HEK293 (cell line): ENCODE data around the gene EIF4B.

Source experiments
- CTCF ChIP-seq: fragments of 450-650 bp; formaldehyde crosslinking; IDR thresholded peaks from 2 replicates; pipeline ENCODE4 v1.5.1; 2016; ENCODE audit warnings: missing biosample characterization, missing genetic modification characterization
- HOXA7 ChIP-seq: sonication (generic); formaldehyde crosslinking; IDR thresholded peaks from 2 replicates; pipeline ENCODE4 v1.8.1; 2022; ENCODE audit warnings: missing genetic modification reagents, borderline replicate concordance
- RBAK ChIP-seq: fragments of 450-650 bp; formaldehyde crosslinking; IDR thresholded peaks from 2 replicates; pipeline ENCODE4 v1.5.1; 2016; ENCODE audit warnings: missing biosample characterization, missing genetic modification characterization
- REST ChIP-seq: fragments of 450-650 bp; formaldehyde crosslinking; IDR thresholded peaks from 2 replicates; pipeline ENCODE4 v1.5.1; 2016; ENCODE audit warnings: missing biosample characterization, missing genetic modification characterization
- SP2 ChIP-seq: fragments of 450-650 bp; formaldehyde crosslinking; IDR thresholded peaks from 2 replicates; pipeline ENCODE4 v1.5.1; 2016; ENCODE audit warnings: missing biosample characterization, missing genetic modification characterization
- YY1 ChIP-seq: fragments of 450-650 bp; formaldehyde crosslinking; IDR thresholded peaks from 2 replicates; pipeline ENCODE4 v1.5.1; 2018; ENCODE audit warnings: missing biosample characterization, missing genetic modification characterization
- ZBTB48 ChIP-seq: fragments of 450-650 bp; formaldehyde crosslinking; IDR thresholded peaks from 2 replicates; pipeline ENCODE4 v1.5.1; 2016; ENCODE audit warnings: missing biosample characterization, missing genetic modification characterization
- ZFHX2 ChIP-seq: fragments of 450-650 bp; formaldehyde crosslinking; conservative IDR thresholded peaks from 2 replicates; pipeline ENCODE4 v1.5.1; 2016; ENCODE audit warnings: missing biosample characterization, missing genetic modification characterization
- ZNF133 ChIP-seq: fragments of 450-650 bp; formaldehyde crosslinking; IDR thresholded peaks from 2 replicates; pipeline ENCODE4 v1.5.1; 2016; ENCODE audit warnings: missing biosample characterization, missing genetic modification characterization
- ZNF18 ChIP-seq: fragments of 450-650 bp; formaldehyde crosslinking; IDR thresholded peaks from 2 replicates; pipeline ENCODE4 v1.5.1; 2016; ENCODE audit warnings: missing biosample characterization, missing genetic modification characterization
- ZNF544 ChIP-seq: fragments of 450-650 bp; formaldehyde crosslinking; IDR thresholded peaks from 2 replicates; pipeline ENCODE4 v1.5.0; 2017; ENCODE audit warnings: missing biosample characterization, missing genetic modification characterization
- ZNF610 ChIP-seq: fragments of 450-650 bp; formaldehyde crosslinking; IDR thresholded peaks from 2 replicates; pipeline ENCODE4 v1.5.1; 2016; ENCODE audit warnings: missing biosample characterization, missing genetic modification characterization, borderline replicate concordance
- ZNF629 ChIP-seq: fragments of 450-650 bp; formaldehyde crosslinking; IDR thresholded peaks from 2 replicates; pipeline ENCODE4 v1.5.1; 2017; ENCODE audit warnings: missing biosample characterization, missing genetic modification characterization

- TF ChIP-seq ZFHX2 (no peak), CTCF (tag by site-specific recombination) (no peak), ZNF18 (tag by site-specific recombination) (no peak), REST (tag by site-specific recombination) (no peak), HOXA7 (CRISPR knock-in tag) (no peak), ZNF133 (tag by site-specific recombination) (no peak), RBAK (tag by site-specific recombination) (no peak), ZBTB48 (no peak), ZNF544 (no peak), SP2 (no peak), YY1 (no peak), ZNF629 (tag by site-specific recombination) (no peak), ZNF610 (no peak)
These were observed 34.5 kb upstream of the EIF4B start for GRCh38 chr12:52971679-52972329.
